NCI-H774 (cell line): ENCODE results near the gene OLFM4.

Experiments used
- DNase-seq: peaks from one replicate; lab custom pipeline; 2025; lab: John Stamatoyannopoulos, UW

OLFM4 gene

DNA sequence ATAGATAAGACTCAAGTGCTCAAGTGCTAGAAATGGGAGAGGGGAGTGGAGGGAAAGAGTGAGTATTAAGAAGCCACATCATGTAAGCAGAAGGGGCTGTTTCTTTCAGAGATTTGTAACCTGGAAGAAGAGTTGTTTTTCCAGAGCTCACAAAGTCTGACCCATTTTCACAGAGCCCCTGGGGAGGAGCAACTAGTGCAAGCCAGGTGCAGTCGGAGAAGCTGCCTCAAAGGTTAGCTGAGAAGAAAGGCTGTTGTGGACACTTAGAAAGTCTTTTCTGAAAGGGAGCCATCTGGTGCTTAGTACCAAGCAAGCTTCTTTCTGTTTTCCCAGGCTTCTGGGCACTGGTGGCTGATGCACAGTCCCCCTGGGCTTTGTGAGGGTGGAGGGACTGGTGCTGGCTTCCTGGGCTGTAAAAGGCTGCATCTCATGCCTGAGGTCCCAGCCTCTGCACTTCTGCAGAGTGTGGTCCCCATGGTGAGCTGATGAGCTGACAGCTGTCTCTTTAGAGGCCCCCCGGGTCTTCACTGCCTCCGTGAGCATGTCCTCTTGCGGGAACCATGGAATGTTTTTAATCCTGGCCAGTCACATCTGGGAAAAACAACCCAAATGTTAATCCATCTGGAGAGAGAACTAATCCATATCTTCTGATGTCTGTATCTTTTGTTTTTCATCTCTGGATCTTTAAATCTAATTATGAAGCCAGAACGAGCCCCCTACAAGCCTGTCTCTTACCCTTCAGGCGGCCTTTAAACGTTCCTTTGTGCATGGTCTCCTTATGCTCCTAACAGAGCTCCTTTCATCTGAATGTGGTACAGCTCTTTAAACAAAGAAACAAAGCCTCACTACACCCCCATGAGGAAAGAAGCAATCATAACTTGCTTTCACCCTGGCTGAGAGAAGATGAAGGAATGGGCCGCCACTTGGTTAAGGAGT lies 40.2 kb downstream of the OLFM4 start:
- no peak for DNase-seq

DNA sequence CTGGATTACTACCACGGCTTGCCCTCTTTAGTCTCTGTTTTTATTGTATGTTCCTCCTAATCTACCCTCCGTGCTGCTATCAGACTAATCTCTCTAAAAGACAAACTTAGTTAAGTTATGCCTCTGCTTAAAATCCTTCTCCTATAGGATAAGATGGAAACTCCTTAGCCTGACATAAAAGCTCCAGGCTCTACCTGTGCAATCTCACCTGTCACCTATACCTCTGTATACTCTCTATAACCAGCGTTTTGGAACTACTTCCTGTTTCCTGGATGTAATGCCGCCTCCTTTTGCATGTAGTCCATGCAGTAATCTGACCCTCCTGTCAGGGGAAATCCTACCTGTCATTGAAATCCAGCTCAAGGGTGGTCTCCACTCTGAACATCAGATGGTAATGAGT lies 41.2 kb downstream of the OLFM4 start:
- no peak for DNase-seq

DNA sequence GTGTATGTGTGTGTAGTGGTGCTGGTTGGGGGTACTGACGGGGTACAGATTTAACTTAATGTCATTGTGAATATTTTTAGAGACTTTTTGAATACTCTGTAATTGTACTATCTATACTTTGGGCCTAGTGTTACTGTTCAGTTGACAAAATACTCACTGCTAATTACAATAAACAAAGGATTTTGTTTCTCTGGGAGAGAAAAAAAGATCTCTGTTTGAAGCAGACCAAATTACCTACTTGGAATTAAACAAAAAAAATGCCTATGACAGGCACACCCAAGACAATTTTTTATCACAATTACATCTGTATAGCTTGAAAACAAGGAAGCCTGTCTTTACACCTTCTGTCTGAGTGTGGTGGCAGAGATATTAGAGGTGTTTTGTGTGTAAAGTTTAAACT lies 45.1 kb downstream of the OLFM4 start:
- DNase-seq, result no peak

- no peak for DNase-seq
These were observed 45.5 kb downstream of the OLFM4 start for GRCh38 chr13:53074114-53074513.

DNA sequence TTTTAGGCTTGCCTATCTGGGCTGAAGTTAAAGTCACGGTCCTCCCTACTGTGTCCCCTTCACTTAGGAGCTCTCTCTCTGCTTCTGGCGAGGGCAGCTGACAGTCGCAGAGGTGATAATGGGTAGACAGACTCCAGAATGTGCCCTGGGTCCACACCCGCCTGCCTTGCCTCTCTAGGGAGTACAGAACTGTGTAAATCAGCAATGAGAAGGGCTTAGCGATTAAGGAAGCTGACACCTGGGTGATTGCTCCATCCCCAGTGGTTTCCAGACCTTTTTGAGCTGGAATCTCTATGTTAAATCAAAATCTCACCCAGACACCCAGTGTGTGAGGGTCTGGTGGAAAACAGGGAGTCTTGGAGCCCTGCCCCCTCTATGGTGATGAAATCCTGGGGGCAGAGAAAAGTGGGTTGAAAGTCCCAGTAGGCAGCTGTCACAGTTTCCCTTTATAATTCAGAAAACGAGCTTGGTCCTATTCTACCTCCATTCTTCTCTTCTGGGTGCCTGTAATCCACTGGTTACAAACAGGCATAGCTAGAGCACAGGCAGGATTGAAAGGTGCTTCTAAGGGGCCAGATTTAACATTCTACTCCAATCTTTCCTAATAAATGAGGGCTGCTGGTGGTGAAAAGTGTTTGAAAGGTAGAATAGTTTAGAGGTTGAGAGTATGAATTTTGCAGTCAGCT lies 46.9 kb downstream of the OLFM4 start:
- no peak for DNase-seq

GRCh38 chr13:53079691-53080090 lies 51.1 kb downstream of the OLFM4 start:
- DNase-seq, result no peak

- DNase-seq, result no peak
These were observed 60.3 kb downstream of the OLFM4 start for GRCh38 chr13:53088871-53089270.

- no peak for DNase-seq
These were observed 61.3 kb downstream of the OLFM4 start for GRCh38 chr13:53089951-53090350.

- DNase-seq, result no peak
These were observed 61.8 kb downstream of the OLFM4 start for GRCh38 chr13:53090461-53090860.

DNA sequence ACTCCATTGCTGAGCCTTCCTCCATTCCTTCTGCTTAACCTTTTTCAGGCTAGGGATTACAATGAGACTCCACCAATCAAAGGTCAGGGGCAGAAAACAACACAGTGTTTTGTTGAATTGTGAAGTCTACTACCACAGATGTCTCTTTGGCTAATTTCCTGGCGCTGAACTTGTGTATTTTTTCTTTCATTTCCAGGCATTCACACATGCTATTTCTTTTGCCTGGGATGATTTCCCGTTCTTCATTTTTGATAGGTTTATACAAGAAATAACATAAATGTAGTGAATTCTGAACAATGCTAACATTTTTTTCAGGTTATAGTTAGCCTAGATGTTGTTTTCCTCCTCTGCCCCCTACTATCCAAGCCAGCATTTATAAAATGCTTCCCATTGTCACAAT lies 64.3 kb downstream of the OLFM4 start:
- no peak for DNase-seq

DNA sequence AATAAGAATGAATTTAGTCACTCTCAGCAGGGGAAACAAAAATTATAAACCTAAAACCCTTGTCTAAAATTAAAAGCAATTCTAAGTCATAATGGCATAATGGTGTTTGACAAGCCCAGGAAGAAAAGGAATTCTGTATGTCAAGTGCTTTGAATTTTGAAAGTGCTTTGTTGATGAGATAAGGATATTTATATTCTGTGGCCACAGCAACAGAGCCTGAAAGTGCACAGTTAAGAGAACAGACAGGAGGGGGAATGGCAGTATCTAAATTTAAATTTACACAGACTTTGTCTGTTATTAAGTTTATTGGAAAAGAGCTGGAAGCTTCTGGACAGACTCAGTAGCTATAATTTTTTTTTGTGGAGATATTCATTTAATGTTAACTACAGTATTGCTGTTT lies 69.8 kb downstream of the OLFM4 start:
- no peak for DNase-seq

DNA sequence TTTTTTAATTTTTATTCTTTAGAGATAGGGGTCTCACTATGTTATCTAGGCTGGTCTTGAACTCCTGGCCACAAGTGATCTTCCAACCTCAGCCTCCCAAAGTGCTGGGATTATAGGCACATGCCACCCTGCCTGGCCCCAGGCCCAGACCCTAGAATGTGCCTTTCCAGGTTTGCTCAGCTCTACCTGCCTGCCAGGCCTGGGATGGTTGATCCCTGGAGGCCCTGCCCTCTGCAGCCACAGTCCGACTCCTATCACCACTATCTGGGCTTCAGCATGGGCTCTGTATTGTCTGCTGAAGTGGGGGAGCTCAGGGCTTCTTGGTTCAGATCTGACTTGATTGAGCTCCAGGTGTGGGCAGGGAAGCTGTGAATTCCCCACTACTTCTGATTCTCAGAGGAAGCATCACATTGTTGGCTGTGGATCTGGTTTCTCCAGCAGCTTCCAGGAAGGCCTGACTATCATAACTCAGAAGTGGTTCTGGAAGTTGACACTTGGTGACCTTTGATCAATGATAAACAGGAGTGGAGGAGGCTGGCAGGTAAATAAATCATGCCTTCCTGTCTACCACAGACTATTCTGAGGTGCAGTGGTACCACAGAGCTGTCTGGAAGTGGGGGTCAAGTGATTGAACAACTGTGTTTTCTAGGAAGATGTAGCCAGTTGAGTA lies 71.9 kb downstream of the OLFM4 start:
- no peak for DNase-seq
